A549 (cell line): ENCODE data around the gene CAMK1.

ENCODE experiments used
- CHD2 ChIP-seq: fragments of 150-350 bp; IDR thresholded peaks from 2 replicates; pipeline ENCODE4 v1.6.1; 2014; ENCODE audit warnings: low read length; ENCODE audit not compliant: partially characterized antibody
- CTCF ChIP-seq: fragments of >200 bp; sonication (Bioruptor Twin); formaldehyde crosslinking; IDR thresholded peaks from 3 replicates; pipeline ENCODE4 v1.5.1; 2016
- EP300 ChIP-seq, 2 experiments: fragments of >200 bp; sonication (Bioruptor Twin); formaldehyde crosslinking; IDR thresholded peaks; 2 replicates in 1 of 2; 3 replicates in 1 of 2; pipeline ENCODE4 v1.6.1; 2016 to 2017
- GATA3 ChIP-seq: IDR thresholded peaks from 2 replicates; pipeline ENCODE4 v1.6.1; 2012; ENCODE audit warnings: borderline replicate concordance
- HOXA7 ChIP-seq: fragments of 250-450 bp; sonication (Bioruptor Pico); IDR thresholded peaks from 2 replicates; pipeline ENCODE4 v1.5.0; 2020; ENCODE audit warnings: mild to moderate bottlenecking, moderate library complexity
- KDM5A ChIP-seq: fragments of 200-600 bp; sonication (generic); IDR thresholded peaks from 2 replicates; pipeline ENCODE4 v1.6.1; 2016; ENCODE audit warnings: antibody characterized with exemption, mild to moderate bottlenecking
- MAX ChIP-seq: IDR thresholded peaks from 2 replicates; pipeline ENCODE4 v1.6.1; 2012
- POLR2A ChIP-seq: IDR thresholded peaks from 2 replicates; pipeline ENCODE4 v1.6.1; 2012; ENCODE audit warnings: mild to moderate bottlenecking, low read length
- POLR2AphosphoS2 ChIP-seq: conservative IDR thresholded peaks from 2 replicates; pipeline ENCODE4 v1.6.1; 2012; ENCODE audit warnings: low read length, improper control_type of control experiment, inconsistent platforms
- SMC3 ChIP-seq: fragments of >200 bp; sonication (Bioruptor Twin); formaldehyde crosslinking; IDR thresholded peaks from 3 replicates; pipeline ENCODE4 v1.6.1; 2018; ENCODE audit warnings: inconsistent platforms
- TP53 ChIP-seq: fragments of 250-450 bp; sonication (Bioruptor Pico); IDR thresholded peaks from 2 replicates; pipeline ENCODE4 v1.5.0; 2021; ENCODE audit warnings: mild to moderate bottlenecking, moderate library complexity

- no peak for TF ChIP-seq SMC3
- TF ChIP-seq CTCF: no peak
- TF ChIP-seq GATA3: no peak
- no peak for TF ChIP-seq CHD2
- no peak for TF ChIP-seq MAX
- TF ChIP-seq EP300 (IDR thresholded peaks at IDR 0.05): no peak
- TF ChIP-seq HOXA7 (CRISPR knock-in tag): no peak
- no peak for TF ChIP-seq POLR2AphosphoS2
- TF ChIP-seq POLR2A: no peak
- no peak for TF ChIP-seq TP53 (CRISPR knock-in tag)
- TF ChIP-seq KDM5A: no peak
Observed at GRCh38 chr3:9781978-9782603, 12.3 kb upstream of the CAMK1 start.
